ENCODE measurements around the gene EXOC2. TPM values are rescaled to one million over a fixed set of nuclear protein-coding genes. Genes with fewer than 3 reads are reported as not detected.

Gene EXOC2
- polyA plus RNA-seq, 1 donor (not counting 4 experiments of a cell fraction or from before 2014, with no cell fraction given), result 28.4 TPM

DNA sequence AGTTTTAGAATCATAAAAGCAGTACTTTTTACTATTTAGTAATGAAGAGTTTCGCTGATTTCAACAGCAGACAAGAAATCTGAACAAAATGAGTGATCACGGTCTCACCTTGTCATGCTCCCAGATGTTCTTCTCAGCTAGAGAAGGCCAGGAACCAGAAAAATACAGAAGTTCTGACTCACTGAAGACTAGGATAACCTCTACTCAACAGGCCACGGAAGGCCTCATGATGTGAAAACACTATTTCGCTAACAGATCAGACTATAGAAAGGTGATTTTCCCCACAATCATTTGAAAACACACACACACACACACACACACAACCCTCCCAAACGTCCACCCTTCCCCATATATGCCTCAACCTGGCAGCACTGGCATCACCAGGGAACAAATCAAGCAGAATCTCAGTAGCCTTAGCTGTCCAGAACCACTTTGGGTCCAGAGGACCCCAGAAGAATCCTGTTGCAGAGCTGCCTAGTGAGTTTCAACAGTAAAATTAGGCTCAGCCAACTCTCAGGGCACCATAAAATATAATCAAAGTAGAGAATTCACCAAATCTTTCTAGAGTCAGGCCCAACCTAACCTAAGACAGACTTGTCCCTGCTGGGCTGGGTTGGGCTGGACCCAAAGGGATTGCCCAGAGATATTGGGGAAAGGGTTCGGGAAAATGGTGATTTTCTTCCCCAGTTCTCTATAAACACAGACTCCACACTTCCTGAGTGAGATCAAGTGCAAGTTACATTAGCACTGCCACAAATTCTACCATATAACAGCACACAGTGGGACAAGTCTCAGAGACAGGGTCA is 7.9 kb downstream of the EXOC2 start:
- Histone ChIP-seq H3K27ac (ENCODE audit: control insufficient read depth, insufficient read depth, low read length) (no peak overlapping the region), H3K36me3 (ENCODE audit: control insufficient read depth in 2 of 2, extremely low read depth in 1 of 2, insufficient read depth in 2 of 2, low read length in 2 of 2) (peaks cover 6 to 14% of the 10 kb centered on the region in 2 experiments), H3K9me3 (ENCODE audit: control insufficient read depth, low read depth, low read length) (no peaks in the 10 kb centered on the region), H3K27me3 (ENCODE audit: control insufficient read depth, extremely low read depth, insufficient read depth, low read length) (no peaks in the 10 kb centered on the region), H3K4me2 (ENCODE audit: control insufficient read depth, extremely low read depth, insufficient read depth, low read depth, low read length) (peak overlapping the region; percentile 5), H2AFZ (ENCODE audit: control insufficient read depth, low read length) (no peak overlapping the region), H3K9me1 (ENCODE audit: control insufficient read depth, extremely low read depth, insufficient read depth, low read length) (peaks cover 3% of the 10 kb centered on the region), H3K4me1 (ENCODE audit: control insufficient read depth, extremely low read depth, insufficient read depth, low read length) (peaks cover 27% of the 10 kb centered on the region), H4K20me1 (ENCODE audit: control insufficient read depth, extremely low read depth, insufficient read depth, low read length) (peaks cover 6% of the 10 kb centered on the region), H3K79me2 (ENCODE audit: control insufficient read depth, insufficient read depth, low read length) (peaks cover 88% of the 10 kb centered on the region), H3K9ac (ENCODE audit: control insufficient read depth, extremely low read depth, insufficient read depth, low read length) (no peak overlapping the region), H3K4me3 (ENCODE audit: control insufficient read depth in 2 of 3, extremely low read depth in 1 of 3, insufficient read depth in 2 of 3, low read depth in 1 of 3, low read length in 3 of 3) (no peak overlapping the region)
- DNase-seq (ENCODE audit: low read depth, low spot score), result no peak
- TF ChIP-seq EZH2 (IDR thresholded peaks at IDR 0.05; ENCODE audit: low read length), result no peak
- TF ChIP-seq, protein P1, sequence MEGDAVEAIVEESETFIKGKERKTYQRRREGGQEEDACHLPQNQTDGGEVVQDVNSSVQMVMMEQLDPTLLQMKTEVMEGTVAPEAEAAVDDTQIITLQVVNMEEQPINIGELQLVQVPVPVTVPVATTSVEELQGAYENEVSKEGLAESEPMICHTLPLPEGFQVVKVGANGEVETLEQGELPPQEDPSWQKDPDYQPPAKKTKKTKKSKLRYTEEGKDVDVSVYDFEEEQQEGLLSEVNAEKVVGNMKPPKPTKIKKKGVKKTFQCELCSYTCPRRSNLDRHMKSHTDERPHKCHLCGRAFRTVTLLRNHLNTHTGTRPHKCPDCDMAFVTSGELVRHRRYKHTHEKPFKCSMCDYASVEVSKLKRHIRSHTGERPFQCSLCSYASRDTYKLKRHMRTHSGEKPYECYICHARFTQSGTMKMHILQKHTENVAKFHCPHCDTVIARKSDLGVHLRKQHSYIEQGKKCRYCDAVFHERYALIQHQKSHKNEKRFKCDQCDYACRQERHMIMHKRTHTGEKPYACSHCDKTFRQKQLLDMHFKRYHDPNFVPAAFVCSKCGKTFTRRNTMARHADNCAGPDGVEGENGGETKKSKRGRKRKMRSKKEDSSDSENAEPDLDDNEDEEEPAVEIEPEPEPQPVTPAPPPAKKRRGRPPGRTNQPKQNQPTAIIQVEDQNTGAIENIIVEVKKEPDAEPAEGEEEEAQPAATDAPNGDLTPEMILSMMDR (optimal IDR thresholded peaks at IDR 0.05 in 1 of 3, IDR thresholded peaks at IDR 0.05 in 1 of 3, conservative IDR thresholded peaks at IDR 0.05 in 1 of 3; ENCODE audit: extremely low read depth in 1 of 3, insufficient read depth in 2 of 3, low read length in 3 of 3), result no peak
- dilution Hi-C loops (cut with MboI; ENCODE audit: extremely low pct_ligation_motif_present, low sequenced_read_pairs), result no loop called here
- no peak for FAIRE-seq

DNA sequence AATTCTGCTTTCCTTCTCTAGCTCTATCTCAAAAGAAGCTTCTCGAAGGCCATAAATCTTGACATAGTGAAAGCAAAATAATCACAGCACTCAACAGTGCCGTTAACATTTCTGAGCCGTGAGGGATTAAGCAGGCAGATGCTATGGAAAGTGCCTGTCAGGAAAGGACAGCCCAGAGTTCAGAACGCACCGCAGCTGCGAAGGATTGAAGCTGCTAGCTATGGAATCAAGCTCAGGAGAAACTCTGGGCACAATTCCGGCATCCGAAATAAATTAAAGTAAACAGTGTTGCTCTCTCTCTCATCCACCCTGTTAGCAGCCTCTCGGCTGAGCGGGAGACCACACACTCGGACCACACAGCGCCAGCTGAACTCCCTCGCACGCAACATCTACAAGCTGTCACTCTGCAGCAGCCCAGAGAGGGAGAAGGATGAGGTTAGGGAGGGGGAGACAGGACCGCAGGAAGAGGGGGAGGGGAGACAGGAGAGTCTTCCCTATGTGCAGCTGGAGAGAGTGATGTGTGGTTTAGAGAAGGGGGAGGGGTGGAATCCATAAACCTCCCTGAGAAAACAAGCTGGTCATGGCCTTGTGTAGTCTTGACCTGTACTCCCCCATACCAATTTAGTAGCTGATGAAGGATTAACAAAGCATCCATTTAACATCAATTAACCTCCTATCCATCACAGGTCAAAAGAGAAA is 9.0 kb downstream of the EXOC2 start:
- H3K4me2 ChIP-seq (ENCODE audit: control insufficient read depth, extremely low read depth, insufficient read depth, low read depth, low read length), result no peak overlapping the region
- no peak overlapping the region for H3K9ac ChIP-seq (ENCODE audit: control insufficient read depth, extremely low read depth, insufficient read depth, low read length)
- H4K20me1 ChIP-seq (ENCODE audit: control insufficient read depth, extremely low read depth, insufficient read depth, low read length), result peaks cover 4% of the 10 kb centered on the region

More for the DNA sequence above, 9.0 kb downstream of the EXOC2 start:
- Histone ChIP-seq H3K36me3 (ENCODE audit: control insufficient read depth in 2 of 2, extremely low read depth in 1 of 2, insufficient read depth in 2 of 2, low read length in 2 of 2) (peaks cover 4 to 12% of the 10 kb centered on the region in 2 experiments), H3K4me3 (ENCODE audit: control insufficient read depth in 2 of 3, extremely low read depth in 1 of 3, insufficient read depth in 2 of 3, low read depth in 1 of 3, low read length in 3 of 3) (no peak overlapping the region), H3K9me3 (ENCODE audit: control insufficient read depth, low read depth, low read length) (no peaks in the 10 kb centered on the region), H3K4me1 (ENCODE audit: control insufficient read depth, extremely low read depth, insufficient read depth, low read length) (peaks cover 28% of the 10 kb centered on the region), H3K27ac (ENCODE audit: control insufficient read depth, insufficient read depth, low read length) (no peak overlapping the region), H3K9me1 (ENCODE audit: control insufficient read depth, extremely low read depth, insufficient read depth, low read length) (peaks cover 3% of the 10 kb centered on the region), H3K27me3 (ENCODE audit: control insufficient read depth, extremely low read depth, insufficient read depth, low read length) (no peaks in the 10 kb centered on the region), H3K79me2 (ENCODE audit: control insufficient read depth, insufficient read depth, low read length) (peaks cover 88% of the 10 kb centered on the region), H2AFZ (ENCODE audit: control insufficient read depth, low read length) (no peak overlapping the region)
- FAIRE-seq (no peak), DNase-seq (ENCODE audit: low read depth, low spot score) (no peak)
- TF ChIP-seq EZH2 (IDR thresholded peaks at IDR 0.05; ENCODE audit: low read length), result no peak
- TF ChIP-seq, protein P1 (optimal IDR thresholded peaks at IDR 0.05 in 1 of 3, IDR thresholded peaks at IDR 0.05 in 1 of 3, conservative IDR thresholded peaks at IDR 0.05 in 1 of 3; ENCODE audit: extremely low read depth in 1 of 3, insufficient read depth in 2 of 3, low read length in 3 of 3), result no peak
- dilution Hi-C loops (cut with MboI; ENCODE audit: extremely low pct_ligation_motif_present, low sequenced_read_pairs), result no loop called here

All from keratinocyte (primary cell).